HTERT RPE-1 (cell line): ENCODE measurements around the gene RGS2.

Experiments
- in situ Hi-C: fragments of 300-500 bp; cut with MboI; formaldehyde crosslinking; loops from 4 replicates; pipeline ENCODE4 v1.14.3; 2020; ENCODE audit warnings: low sequenced_read_pairs

The RGS2 gene

GRCh38 chr1:192794768-192795035, 14.1 kb upstream of the RGS2 start:
- in situ Hi-C loops, result no loop called here

- in situ Hi-C loops, result no loop called here
These were observed 12.8 kb upstream of the RGS2 start for GRCh38 chr1:192795916-192796618.

GRCh38 chr1:192797143-192797542, 11.7 kb upstream of the RGS2 start:
- in situ Hi-C loops, result no loop called here

GRCh38 chr1:192797891-192798290, 10.9 kb upstream of the RGS2 start:
- in situ Hi-C loops, result no loop called here

GRCh38 chr1:192801451-192801850, 7.4 kb upstream of the RGS2 start:
- in situ Hi-C loops, result no loop called here

- in situ Hi-C loops, result no loop called here
These were observed 6.4 kb upstream of the RGS2 start for GRCh38 chr1:192802406-192802805.

- in situ Hi-C loops, result no loop called here
These were observed 5.3 kb upstream of the RGS2 start for GRCh38 chr1:192803501-192803900.

GRCh38 chr1:192805832-192806323, 3.0 kb upstream of the RGS2 start:
- in situ Hi-C loops, result no loop called here

GRCh38 chr1:192807211-192808162, 1.4 kb upstream of the RGS2 start:
- in situ Hi-C loops, result no loop called here

GRCh38 chr1:192808163-192808517, 699 bp upstream of the RGS2 start:
- in situ Hi-C loops, result no loop called here

GRCh38 chr1:192809307-192810252, 741 bp downstream of the RGS2 start:
- in situ Hi-C loops, result no loop called here

- in situ Hi-C loops, result no loop called here
These were observed 1.5 kb downstream of the RGS2 start for GRCh38 chr1:192810253-192810880.

- in situ Hi-C loops, result no loop called here
These were observed 2.2 kb downstream of the RGS2 start for GRCh38 chr1:192811006-192811405.

- in situ Hi-C loops, result no loop called here
These were observed 2.9 kb downstream of the RGS2 start for GRCh38 chr1:192811594-192812239.

GRCh38 chr1:192812420-192813209, 3.8 kb downstream of the RGS2 start:
- in situ Hi-C loops, result no loop called here

GRCh38 chr1:192814805-192815204, 6.0 kb downstream of the RGS2 start:
- in situ Hi-C loops, result no loop called here

- in situ Hi-C loops, result no loop called here
These were observed 8.4 kb downstream of the RGS2 start for GRCh38 chr1:192817246-192817645.

- in situ Hi-C loops, result no loop called here
These were observed 12.5 kb downstream of the RGS2 start for GRCh38 chr1:192821296-192821695.

- in situ Hi-C loops, result no loop called here
These were observed 15.7 kb downstream of the RGS2 start for GRCh38 chr1:192824511-192824910.
